Measurements from ENCODE around the gene SALL4. TPM values are rescaled to one million over a fixed set of nuclear protein-coding genes. Genes with fewer than 3 reads are reported as not detected.

SALL4 gene
- total RNA-seq, 1 experiment from 2014 or later, result 0.49 TPM

DNA sequence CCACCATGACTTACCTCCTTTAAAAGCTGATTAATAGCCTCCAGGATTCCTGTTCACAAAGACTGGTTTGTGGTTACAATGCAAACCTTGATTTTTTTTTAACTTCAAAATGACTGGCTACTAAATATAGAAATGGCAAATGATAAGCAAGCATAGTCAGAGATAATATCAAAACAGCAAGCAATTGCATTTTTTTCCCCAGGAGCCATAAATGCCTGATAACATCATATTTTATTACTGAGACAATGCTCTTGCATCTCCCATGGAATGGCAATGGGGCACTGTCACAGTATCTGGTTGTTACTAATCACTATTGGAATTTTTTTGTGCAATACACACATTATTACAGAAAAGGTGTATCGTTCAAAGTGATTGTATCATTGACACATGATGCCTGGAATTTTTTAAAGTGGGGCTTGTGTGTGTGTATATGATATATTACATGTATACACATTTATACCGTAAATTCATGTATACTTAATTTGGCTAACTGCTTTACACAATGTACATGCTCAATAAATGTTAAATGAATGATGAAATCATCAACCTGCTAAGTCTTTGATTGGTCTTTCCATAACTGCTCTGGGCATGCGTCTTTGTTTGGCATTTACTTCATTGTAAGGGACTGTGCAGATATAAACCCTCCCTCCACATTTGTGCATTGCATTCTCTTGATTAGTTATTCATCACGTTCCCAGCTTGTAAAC is 980 bp upstream of the SALL4 start:
- POLR2A ChIA-PET, result interaction anchor here (0.9 to 1.2 kb wide), 2 partner anchors 181 to 187 kb away, joined by 3 to 4 read pairs; no protein-coding TSS in a partner anchor
- Mint-ChIP-seq H3K4me1 (ENCODE audit: insufficient read depth, unreplicated experiment) (no peaks in the 10 kb centered on the region), H3K36me3 (ENCODE audit: insufficient read depth, unreplicated experiment) (no peaks in the 10 kb centered on the region), H3K27ac (ENCODE audit: low read depth, unreplicated experiment) (no peak overlapping the region), H3K27me3 (ENCODE audit: insufficient read depth, unreplicated experiment) (no peaks in the 10 kb centered on the region), H3K4me3 (ENCODE audit: unreplicated experiment) (no peak overlapping the region), H3K9me3 (ENCODE audit: unreplicated experiment) (no peaks in the 10 kb centered on the region)
- DNase-seq (ENCODE audit: unreplicated experiment), result no peak
- TF ChIP-seq, protein P1, sequence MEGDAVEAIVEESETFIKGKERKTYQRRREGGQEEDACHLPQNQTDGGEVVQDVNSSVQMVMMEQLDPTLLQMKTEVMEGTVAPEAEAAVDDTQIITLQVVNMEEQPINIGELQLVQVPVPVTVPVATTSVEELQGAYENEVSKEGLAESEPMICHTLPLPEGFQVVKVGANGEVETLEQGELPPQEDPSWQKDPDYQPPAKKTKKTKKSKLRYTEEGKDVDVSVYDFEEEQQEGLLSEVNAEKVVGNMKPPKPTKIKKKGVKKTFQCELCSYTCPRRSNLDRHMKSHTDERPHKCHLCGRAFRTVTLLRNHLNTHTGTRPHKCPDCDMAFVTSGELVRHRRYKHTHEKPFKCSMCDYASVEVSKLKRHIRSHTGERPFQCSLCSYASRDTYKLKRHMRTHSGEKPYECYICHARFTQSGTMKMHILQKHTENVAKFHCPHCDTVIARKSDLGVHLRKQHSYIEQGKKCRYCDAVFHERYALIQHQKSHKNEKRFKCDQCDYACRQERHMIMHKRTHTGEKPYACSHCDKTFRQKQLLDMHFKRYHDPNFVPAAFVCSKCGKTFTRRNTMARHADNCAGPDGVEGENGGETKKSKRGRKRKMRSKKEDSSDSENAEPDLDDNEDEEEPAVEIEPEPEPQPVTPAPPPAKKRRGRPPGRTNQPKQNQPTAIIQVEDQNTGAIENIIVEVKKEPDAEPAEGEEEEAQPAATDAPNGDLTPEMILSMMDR (IDR thresholded peaks at IDR 0.05; ENCODE audit: unreplicated experiment), result no peak
- BruUV-seq (replicated peaks), result no TSS peak
- intact Hi-C loops (cut with micrococcal nuclease), result loop anchor here (5.0 kb wide), 1 partner anchor 259 kb away; no protein-coding TSS in a partner anchor
- CTCF ChIA-PET, result interaction anchor here (0.6 to 2.0 kb wide), 5 partner anchors 12 to 279 kb away, joined by 3 to 5 read pairs (median 3); no protein-coding TSS in a partner anchor

DNA sequence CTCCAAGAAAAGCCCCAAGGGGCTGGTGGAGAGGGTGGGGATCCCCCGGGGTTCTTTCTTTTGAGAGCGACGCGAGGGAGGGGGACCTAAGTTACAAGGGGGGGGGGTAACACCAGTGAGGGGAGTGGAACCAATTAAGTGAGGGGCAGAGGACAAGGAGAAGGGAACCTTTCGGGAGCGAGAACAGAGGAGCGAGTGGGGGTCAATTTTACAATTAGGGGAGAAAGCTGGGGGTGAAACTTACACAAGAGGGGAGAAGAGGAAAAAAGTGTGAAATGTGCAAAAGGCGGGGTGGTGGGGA is 548 bp downstream of the SALL4 start:
- BruUV-seq (replicated peaks), result no TSS peak
- ChIA-PET CTCF (interaction anchor here (0.7 to 2.0 kb wide), 4 partner anchors 10 to 302 kb away, joined by 3 to 5 read pairs (median 4); no protein-coding TSS in a partner anchor), POLR2A (no interaction called here)
- H3K27me3 Mint-ChIP-seq (ENCODE audit: insufficient read depth, unreplicated experiment), result no peaks in the 10 kb centered on the region
- DNase-seq (ENCODE audit: unreplicated experiment), result no peak
- H3K27ac Mint-ChIP-seq (ENCODE audit: low read depth, unreplicated experiment), result no peak overlapping the region
- H3K4me1 Mint-ChIP-seq (ENCODE audit: insufficient read depth, unreplicated experiment), result no peaks in the 10 kb centered on the region
- no peaks in the 10 kb centered on the region for H3K36me3 Mint-ChIP-seq (ENCODE audit: insufficient read depth, unreplicated experiment)
- H3K4me3 Mint-ChIP-seq (ENCODE audit: unreplicated experiment), result peak overlapping the region; percentile 63
- TF ChIP-seq, protein P1 (IDR thresholded peaks at IDR 0.05; ENCODE audit: unreplicated experiment), result no peak
- no peaks in the 10 kb centered on the region for H3K9me3 Mint-ChIP-seq (ENCODE audit: unreplicated experiment)
- intact Hi-C loops (cut with micrococcal nuclease), result loop anchor here (2.0 to 5.0 kb wide), 2 partner anchors 163 to 261 kb away; no protein-coding TSS in a partner anchor

DNA sequence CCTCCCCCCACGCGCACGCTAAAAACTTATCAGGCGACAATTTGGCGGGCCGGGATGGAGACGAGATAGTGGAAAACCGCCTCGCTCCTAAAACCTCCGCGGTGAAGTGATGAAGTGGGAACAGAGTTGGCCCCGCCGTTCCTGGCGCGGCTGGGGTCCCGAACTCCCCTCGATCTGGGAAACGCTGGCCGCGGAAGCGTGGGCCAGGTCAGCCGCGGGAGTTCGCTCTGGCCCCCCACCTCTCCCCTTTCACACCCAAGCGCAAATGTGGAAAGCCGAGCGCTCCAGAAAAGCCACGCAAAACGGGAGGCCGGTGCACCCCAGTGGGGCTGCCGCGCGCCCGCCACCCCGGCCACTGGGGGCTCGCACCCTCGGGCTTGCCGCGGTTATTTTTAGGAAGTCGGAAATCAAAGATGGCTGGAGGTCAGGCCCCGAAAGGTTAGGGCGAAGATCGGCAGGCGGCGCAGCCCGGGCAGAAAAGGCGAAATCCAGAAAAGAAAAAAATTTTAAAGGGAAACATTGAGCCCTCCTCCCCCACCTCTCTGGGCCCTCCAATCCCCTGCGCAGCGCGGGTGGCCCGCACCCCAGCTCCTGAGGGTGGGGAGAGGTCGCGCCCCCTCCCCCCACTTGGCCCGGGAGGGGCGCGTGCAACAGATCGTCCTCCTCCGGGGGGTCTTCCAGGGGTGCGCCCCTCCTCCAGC is 1.0 kb downstream of the SALL4 start:
- intact Hi-C loops (cut with micrococcal nuclease), result loop anchor here (2.0 to 5.0 kb wide), 2 partner anchors 162 to 261 kb away; no protein-coding TSS in a partner anchor
- ChIA-PET CTCF (interaction anchor here (0.7 to 5.2 kb wide), 14 partner anchors 8 to 303 kb away, joined by 3 to 97 read pairs (median 5); no protein-coding TSS in a partner anchor), POLR2A (interaction anchor here (1.3 kb wide), 1 partner anchor 184 kb away, joined by 5 read pairs; no protein-coding TSS in a partner anchor)
- H3K27me3 Mint-ChIP-seq (ENCODE audit: insufficient read depth, unreplicated experiment), result no peaks in the 10 kb centered on the region
- no peak overlapping the region for H3K27ac Mint-ChIP-seq (ENCODE audit: low read depth, unreplicated experiment)
- TF ChIP-seq, protein P1 (IDR thresholded peaks at IDR 0.05; ENCODE audit: unreplicated experiment), result no peak
- no peaks in the 10 kb centered on the region for H3K9me3 Mint-ChIP-seq (ENCODE audit: unreplicated experiment)
- DNase-seq (ENCODE audit: unreplicated experiment), result no peak
- no peaks in the 10 kb centered on the region for H3K4me1 Mint-ChIP-seq (ENCODE audit: insufficient read depth, unreplicated experiment)
- peak overlapping the region; percentile 63 for H3K4me3 Mint-ChIP-seq (ENCODE audit: unreplicated experiment)
- no peaks in the 10 kb centered on the region for H3K36me3 Mint-ChIP-seq (ENCODE audit: insufficient read depth, unreplicated experiment)
- BruUV-seq (replicated peaks), result no TSS peak

DNA sequence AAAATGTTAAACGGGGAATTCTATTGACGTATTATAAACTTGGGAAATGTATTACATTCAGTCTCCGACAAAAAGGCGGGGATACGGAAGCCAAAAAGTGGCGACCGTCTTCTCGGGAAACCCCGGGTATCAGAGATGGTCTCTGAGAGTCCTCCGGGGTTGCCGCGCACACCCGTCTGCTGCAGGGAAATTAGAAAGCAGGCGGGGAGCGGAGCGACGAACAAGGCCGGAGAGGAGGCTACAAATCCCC is 1.5 kb downstream of the SALL4 start:
- DNase-seq (ENCODE audit: unreplicated experiment), result peak; percentile 1
- TF ChIP-seq, protein P1 (IDR thresholded peaks at IDR 0.05; ENCODE audit: unreplicated experiment), result no peak
- no peaks in the 10 kb centered on the region for H3K36me3 Mint-ChIP-seq (ENCODE audit: insufficient read depth, unreplicated experiment)
- peak overlapping the region; percentile 63 for H3K4me3 Mint-ChIP-seq (ENCODE audit: unreplicated experiment)
- H3K27ac Mint-ChIP-seq (ENCODE audit: low read depth, unreplicated experiment), result no peak overlapping the region
- no peaks in the 10 kb centered on the region for H3K4me1 Mint-ChIP-seq (ENCODE audit: insufficient read depth, unreplicated experiment)
- POLR2A ChIA-PET, result interaction anchor here (0.6 to 1.3 kb wide), 2 partner anchors 147 to 184 kb away, joined by 3 to 5 read pairs; no protein-coding TSS in a partner anchor
- intact Hi-C loops (cut with micrococcal nuclease), result loop anchor here (1.0 to 5.0 kb wide), 4 partner anchors 162 to 283 kb away; no protein-coding TSS in a partner anchor
- CTCF ChIA-PET, result interaction anchor here (0.6 to 5.2 kb wide), 36 partner anchors 9 to 473 kb away, joined by 3 to 97 read pairs (median 5); no protein-coding TSS in a partner anchor
- no peaks in the 10 kb centered on the region for H3K9me3 Mint-ChIP-seq (ENCODE audit: unreplicated experiment)
- H3K27me3 Mint-ChIP-seq (ENCODE audit: insufficient read depth, unreplicated experiment), result no peaks in the 10 kb centered on the region
- BruUV-seq (replicated peaks), result no TSS peak
